Keratinocyte (primary cell): ENCODE measurements around the gene DEFB123. TPM values are rescaled to one million over a fixed set of nuclear protein-coding genes. Genes with fewer than 3 reads are reported as not detected.

ENCODE experiments used
- DNase-seq: peaks from one replicate; pipeline ENCODE4 v3.0.0-alpha.2; 2011; ENCODE audit warnings: low read depth, missing footprints, low spot score
- FAIRE-seq: peaks from 2 replicates; lab custom pipeline; 2011; peaks lifted over from hg19 to GRCh38; lab: Jason Lieb, UNC
- H2AFZ ChIP-seq: 2 replicates; pipeline ENCODE4 v1.6.0; 2012; ENCODE audit warnings: low read length, control low read depth, inconsistent platforms; ENCODE audit not compliant: control insufficient read depth
- H3K27ac ChIP-seq: 2 replicates; pipeline ENCODE4 v1.5.1; 2011; ENCODE audit warnings: low read length; ENCODE audit not compliant: control insufficient read depth, insufficient read depth
- H3K27me3 ChIP-seq: 3 replicates; pipeline ENCODE4 v1.6.0; 2011; ENCODE audit warnings: low read length; ENCODE audit not compliant: control insufficient read depth, insufficient read depth; ENCODE audit errors: extremely low read depth
- H3K36me3 ChIP-seq, 2 experiments: 2 replicates in 1 of 2; 3 replicates in 1 of 2; pipeline ENCODE4 v1.5.1; 2011; ENCODE audit warnings: low read length in 2 of 2, mild to moderate bottlenecking in 1 of 2; ENCODE audit not compliant: control insufficient read depth in 2 of 2, insufficient read depth in 2 of 2; ENCODE audit errors: extremely low read depth in 1 of 2
- H3K4me1 ChIP-seq: 3 replicates; pipeline ENCODE4 v1.5.1; 2011; ENCODE audit warnings: low read length; ENCODE audit not compliant: control insufficient read depth, insufficient read depth; ENCODE audit errors: extremely low read depth
- H3K4me2 ChIP-seq: 3 replicates; pipeline ENCODE4 v1.6.0; 2011; ENCODE audit warnings: low read depth, low read length; ENCODE audit not compliant: control insufficient read depth, insufficient read depth; ENCODE audit errors: extremely low read depth
- H3K4me3 ChIP-seq, 3 experiments: fragments of 200-600 bp in 1 of 3; sonication (generic) in 1 of 3; 2 replicates in 2 of 3; 3 replicates in 1 of 3; pipeline ENCODE4 v1.5.1; 2011 to 2016; ENCODE audit warnings: low read length in 3 of 3, mild to moderate bottlenecking in 3 of 3, control low read depth in 2 of 3, inconsistent platforms in 1 of 3, low read depth in 1 of 3, mixed read lengths in 1 of 3, mixed run types in 1 of 3, moderate library complexity in 1 of 3; ENCODE audit not compliant: control insufficient read depth in 2 of 3, insufficient read depth in 2 of 3; ENCODE audit errors: extremely low read depth in 1 of 3
- H3K79me2 ChIP-seq: 2 replicates; pipeline ENCODE4 v1.6.0; 2012; ENCODE audit warnings: low read length; ENCODE audit not compliant: control insufficient read depth, insufficient read depth
- H3K9ac ChIP-seq: 3 replicates; pipeline ENCODE4 v1.6.0; 2011; ENCODE audit warnings: low read length; ENCODE audit not compliant: control insufficient read depth, insufficient read depth; ENCODE audit errors: extremely low read depth
- H3K9me1 ChIP-seq: 3 replicates; pipeline ENCODE4 v1.6.0; 2011; ENCODE audit warnings: low read length; ENCODE audit not compliant: control insufficient read depth, insufficient read depth; ENCODE audit errors: extremely low read depth
- H3K9me3 ChIP-seq: 2 replicates; pipeline ENCODE4 v1.5.1; 2012; ENCODE audit warnings: low read depth, low read length; ENCODE audit not compliant: control insufficient read depth
- H4K20me1 ChIP-seq: 3 replicates; pipeline ENCODE4 v1.6.0; 2011; ENCODE audit warnings: low read length; ENCODE audit not compliant: control insufficient read depth, insufficient read depth; ENCODE audit errors: extremely low read depth
- CTCF ChIP-seq, 3 experiments: IDR thresholded peaks in 1 of 3; conservative IDR thresholded peaks in 1 of 3; optimal IDR thresholded peaks in 1 of 3; 2 replicates in 2 of 3; 3 replicates in 1 of 3; pipeline versions ENCODE3 to v1.5.1; 2011; ENCODE audit warnings: low read length in 3 of 3, mild to moderate bottlenecking in 3 of 3, moderate library complexity in 2 of 3, control low read depth in 1 of 3, inconsistent platforms in 1 of 3; ENCODE audit not compliant: insufficient read depth in 2 of 3; ENCODE audit errors: extremely low read depth in 1 of 3
- EZH2 ChIP-seq: IDR thresholded peaks from one replicate; pipeline ENCODE4 v1.6.1; 2012; ENCODE audit warnings: inconsistent platforms, mild to moderate bottlenecking, low read length, moderate library complexity
- dilution Hi-C: fragments of 300-500 bp; cut with MboI; formaldehyde crosslinking; loops from one replicate; pipeline ENCODE4 v1.7.0; 2020; ENCODE audit warnings: low sequenced_read_pairs; ENCODE audit not compliant: extremely low pct_ligation_motif_present
- polyA plus RNA-seq, 5 experiments: library from polyadenylated mRNA; depleted of rRNA in 3 of 5; stranded (reverse) in 3 of 5; stranded (forward) in 1 of 5; unstranded in 1 of 5; fragments of >200 nt; gene quantifications; 1 replicate in 1 of 5; 2 replicates in 3 of 5; 3 replicates in 1 of 5; pipeline versions ENCODE4 v1.2.1 to v1.2.3, GENCODE V29; 2011 to 2012; ENCODE audit warnings: missing spikeins in 2 of 5, low read depth in 1 of 5, low replicate concordance in 1 of 5

The DEFB123 gene
- polyA plus RNA-seq, 1 donor (not counting 4 experiments of a cell fraction or from before 2014, with no cell fraction given), result not detected

GRCh38 chr20:31449511-31450414 lies 9.3 kb downstream of the DEFB123 start:
- H4K20me1 ChIP-seq, result no peaks in the 10 kb centered on the region
- no peak overlapping the region for H3K27ac ChIP-seq
- no peak for DNase-seq
- dilution Hi-C loops, result no loop called here
- no peak overlapping the region for H3K4me3 ChIP-seq
- no peak for FAIRE-seq
- H3K36me3 ChIP-seq, result no peaks in the 10 kb centered on the region
- H3K27me3 ChIP-seq, result no peaks in the 10 kb centered on the region
- TF ChIP-seq CTCF (optimal IDR thresholded peaks at IDR 0.05 in 1 of 3, IDR thresholded peaks at IDR 0.05 in 1 of 3, conservative IDR thresholded peaks at IDR 0.05 in 1 of 3; ENCODE audit: extremely low read depth in 1 of 3, insufficient read depth in 2 of 3, low read length in 3 of 3), result no peak
- TF ChIP-seq EZH2, result no peak
- H3K79me2 ChIP-seq, result no peaks in the 10 kb centered on the region
- no peaks in the 10 kb centered on the region for H3K9me3 ChIP-seq
- no peaks in the 10 kb centered on the region for H3K9me1 ChIP-seq
- H3K4me1 ChIP-seq, result no peaks in the 10 kb centered on the region
- no peak overlapping the region for H2AFZ ChIP-seq
- H3K4me2 ChIP-seq, result no peak overlapping the region
- H3K9ac ChIP-seq, result no peak overlapping the region

GRCh38 chr20:31452575-31452974 lies 12.1 kb downstream of the DEFB123 start:
- FAIRE-seq, result no peak
- H3K4me1 ChIP-seq, result no peaks in the 10 kb centered on the region
- no peak overlapping the region for H3K4me3 ChIP-seq
- H3K9me3 ChIP-seq, result no peaks in the 10 kb centered on the region
- H3K36me3 ChIP-seq, result no peaks in the 10 kb centered on the region
- H2AFZ ChIP-seq, result no peak overlapping the region
- H3K27me3 ChIP-seq, result no peaks in the 10 kb centered on the region
- TF ChIP-seq CTCF (optimal IDR thresholded peaks at IDR 0.05 in 1 of 3, IDR thresholded peaks at IDR 0.05 in 1 of 3, conservative IDR thresholded peaks at IDR 0.05 in 1 of 3; ENCODE audit: extremely low read depth in 1 of 3, insufficient read depth in 2 of 3, low read length in 3 of 3), result no peak
- TF ChIP-seq EZH2, result no peak
- H3K27ac ChIP-seq, result no peak overlapping the region
- dilution Hi-C loops, result no loop called here
- H3K9me1 ChIP-seq, result no peaks in the 10 kb centered on the region
- H3K4me2 ChIP-seq, result no peak overlapping the region
- H3K79me2 ChIP-seq, result no peaks in the 10 kb centered on the region
- DNase-seq, result no peak
- no peaks in the 10 kb centered on the region for H4K20me1 ChIP-seq
- no peak overlapping the region for H3K9ac ChIP-seq
